ENCODE data around the gene TIMM50.
"Not testable (repeated sequence)": the region's sequence is repeated elsewhere in the genome, so short reads cannot be mapped to it uniquely, and the experiment has no call there.

Gene TIMM50

GRCh38 chr19:39470724-39471339 is 9.8 kb upstream of the TIMM50 start:
- no peak for DNase-seq

- DNase-seq: no peak
Observed at GRCh38 chr19:39471756-39472536, 8.7 kb upstream of the TIMM50 start.

GRCh38 chr19:39472746-39473442 is 7.7 kb upstream of the TIMM50 start:
- no peak for DNase-seq

- DNase-seq: no peak
Observed at GRCh38 chr19:39473443-39473960, 7.1 kb upstream of the TIMM50 start.

GRCh38 chr19:39474139-39474620 is 6.5 kb upstream of the TIMM50 start:
- DNase-seq: peak; percentile 91

GRCh38 chr19:39475748-39476147 is 4.9 kb upstream of the TIMM50 start:
- DNase-seq: no peak

- DNase-seq: not testable (repeated sequence)
Observed at GRCh38 chr19:39479319-39479801, 1.3 kb upstream of the TIMM50 start.

- DNase-seq: no peak
Observed at GRCh38 chr19:39479916-39480315, 722 bp upstream of the TIMM50 start.

GRCh38 chr19:39481229-39481545 is 549 bp downstream of the TIMM50 start:
- DNase-seq: no peak

GRCh38 chr19:39481676-39482075 is 1.0 kb downstream of the TIMM50 start:
- no peak for DNase-seq

GRCh38 chr19:39483141-39483540 is 2.5 kb downstream of the TIMM50 start:
- no peak for DNase-seq

- DNase-seq: no peak
Observed at GRCh38 chr19:39489756-39490155, 9.1 kb downstream of the TIMM50 start.

GRCh38 chr19:39492225-39492624 is 11.6 kb downstream of the TIMM50 start:
- DNase-seq: no peak

GRCh38 chr19:39492788-39493187 is 12.2 kb downstream of the TIMM50 start:
- DNase-seq: no peak

- no peak for DNase-seq
Observed at GRCh38 chr19:39494661-39495060, 14.0 kb downstream of the TIMM50 start.

- no peak for DNase-seq
Observed at GRCh38 chr19:39496063-39496462, 15.4 kb downstream of the TIMM50 start.

- no peak for DNase-seq
Observed at GRCh38 chr19:39497701-39497995, 17.0 kb downstream of the TIMM50 start.

- DNase-seq: peak; percentile 67
Observed at GRCh38 chr19:39497996-39498797, 17.6 kb downstream of the TIMM50 start.

GRCh38 chr19:39498798-39499642 is 18.4 kb downstream of the TIMM50 start, which contains the start of gene DLL3:
TSS of gene DLL3 (plus strand) at chr19:39498947. CDS start at chr19:39498975, 28 bp downstream.
- no peak for DNase-seq

- DNase-seq: no peak
Observed at GRCh38 chr19:39499932-39500331, 19.3 kb downstream of the TIMM50 start.

GRCh38 chr19:39500543-39500942 is 19.9 kb downstream of the TIMM50 start:
- no peak for DNase-seq

- no peak for DNase-seq
Observed at GRCh38 chr19:39501340-39501739, 20.7 kb downstream of the TIMM50 start.
